DOHH2 (cell line): ENCODE measurements around the gene CTIF.

Experiments
- CTCF ChIP-seq: fragments of 200-600 bp; sonication (generic); IDR thresholded peaks from one replicate; pipeline ENCODE4 v1.5.1; 2014; ENCODE audit warnings: antibody characterized with exemption, mild to moderate bottlenecking, low read depth, low read length; ENCODE audit not compliant: poor library complexity, severe bottlenecking
- EZH2phosphoT487 ChIP-seq: fragments of 200-600 bp; sonication (generic); IDR thresholded peaks from 2 replicates; pipeline ENCODE4 v1.6.1; 2017; ENCODE audit warnings: borderline replicate concordance, mild to moderate bottlenecking, antibody characterized with exemption, low read length, moderate library complexity, mixed read lengths

- TF ChIP-seq CTCF (no peak), EZH2phosphoT487 (no peak)
Observed at GRCh38 chr18:48879008-48879431, 340.2 kb downstream of the CTIF start.
